ENCODE measurements around the gene RBKS. TPM values are rescaled to one million over a fixed set of nuclear protein-coding genes. Genes with fewer than 3 reads are reported as not detected.
A peak's percentile ranks its signal among the peaks of the same experiment; 100 is the strongest.

The RBKS gene
- total and polyA plus RNA-seq, 2 of the 13 experiments (the other 11 are each of a cell fraction or from before 2014, with no cell fraction given) = 7.7 to 8.3 TPM

- TF ChIP-seq ZNF607 (CRISPR knock-in tag; IDR thresholded peaks at IDR 0.05; ENCODE audit: borderline replicate concordance) (0 out of 2 replicates have a peak, but pooled peaks have one; percentile 80), RNF219 (CRISPR knock-in tag; IDR thresholded peaks at IDR 0.05) (no peak), ZNF280B (CRISPR knock-in tag; IDR thresholded peaks at IDR 0.05; ENCODE audit: borderline replicate concordance) (peak; percentile 91; the same call in 1 of the 2 replicates), KIAA2018 (CRISPR knock-in tag; IDR thresholded peaks at IDR 0.05; ENCODE audit: borderline replicate concordance) (no peak), ZBED4 (CRISPR knock-in tag; IDR thresholded peaks at IDR 0.05; ENCODE audit: borderline replicate concordance) (no peak; the same call in 1 of the 2 replicates), ZNF512 (CRISPR knock-in tag; IDR thresholded peaks at IDR 0.05) (peak; percentile 82; the same call in 1 of the 2 replicates)
- TF ChIP-seq, protein P1, sequence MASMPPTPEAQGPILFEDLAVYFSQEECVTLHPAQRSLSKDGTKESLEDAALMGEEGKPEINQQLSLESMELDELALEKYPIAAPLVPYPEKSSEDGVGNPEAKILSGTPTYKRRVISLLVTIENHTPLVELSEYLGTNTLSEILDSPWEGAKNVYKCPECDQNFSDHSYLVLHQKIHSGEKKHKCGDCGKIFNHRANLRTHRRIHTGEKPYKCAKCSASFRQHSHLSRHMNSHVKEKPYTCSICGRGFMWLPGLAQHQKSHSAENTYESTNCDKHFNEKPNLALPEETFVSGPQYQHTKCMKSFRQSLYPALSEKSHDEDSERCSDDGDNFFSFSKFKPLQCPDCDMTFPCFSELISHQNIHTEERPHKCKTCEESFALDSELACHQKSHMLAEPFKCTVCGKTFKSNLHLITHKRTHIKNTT (CRISPR knock-in tag; IDR thresholded peaks at IDR 0.05) = no peak
Observed at GRCh38 chr2:27890146-27890923, at the start of gene RBKS, which contains the start of gene BABAM2 (continued).

Data from HepG2 (cell line).